H54 (cell line): ENCODE data around the gene ASB13.

ENCODE experiments used
- DNase-seq: peaks from one replicate; pipeline ENCODE4 v3.0.0; 2011; ENCODE audit warnings: low spot score, mixed read lengths; ENCODE audit not compliant: insufficient read length
- FAIRE-seq: peaks from 3 replicates; lab custom pipeline; 2011; peaks lifted over from hg19 to GRCh38; lab: Jason Lieb, UNC
- POLR2A ChIP-seq: IDR thresholded peaks from 2 replicates; pipeline ENCODE4 v1.6.1; 2011; ENCODE audit warnings: low read depth, mild to moderate bottlenecking, low read length

Gene ASB13

GRCh38 chr10:5647507-5648240 is 18.7 kb downstream of the ASB13 start:
- no peak for TF ChIP-seq POLR2A
- no peak for FAIRE-seq
- no peak for DNase-seq

- no peak for FAIRE-seq
- TF ChIP-seq POLR2A: no peak
- no peak for DNase-seq
Measured at GRCh38 chr10:5645944-5646617, 20.3 kb downstream of the ASB13 start.

DNA sequence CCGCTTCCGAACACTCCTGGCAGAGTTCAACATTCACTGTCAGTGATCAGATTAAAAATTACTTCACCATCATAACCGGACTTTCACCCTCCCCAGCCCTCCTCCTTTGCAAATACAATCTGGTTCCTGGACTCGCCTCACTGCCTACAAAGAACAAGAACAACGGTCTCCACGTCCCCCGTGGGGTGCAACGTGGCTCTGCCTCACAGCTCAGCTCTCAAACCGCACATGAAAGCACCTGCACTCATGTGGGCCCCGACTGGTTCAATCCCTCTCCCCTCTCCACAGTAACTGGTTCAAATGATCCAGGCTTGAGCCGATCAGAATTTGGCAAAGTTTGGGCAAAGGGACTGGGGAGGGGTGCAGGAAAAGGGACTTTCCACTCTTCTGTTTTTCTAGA is 21.0 kb downstream of the ASB13 start:
- TF ChIP-seq POLR2A: no peak
- FAIRE-seq (no peak), DNase-seq (no peak)

GRCh38 chr10:5644930-5645329 is 21.5 kb downstream of the ASB13 start:
- TF ChIP-seq POLR2A: no peak
- DNase-seq (no peak), FAIRE-seq (no peak)

DNA sequence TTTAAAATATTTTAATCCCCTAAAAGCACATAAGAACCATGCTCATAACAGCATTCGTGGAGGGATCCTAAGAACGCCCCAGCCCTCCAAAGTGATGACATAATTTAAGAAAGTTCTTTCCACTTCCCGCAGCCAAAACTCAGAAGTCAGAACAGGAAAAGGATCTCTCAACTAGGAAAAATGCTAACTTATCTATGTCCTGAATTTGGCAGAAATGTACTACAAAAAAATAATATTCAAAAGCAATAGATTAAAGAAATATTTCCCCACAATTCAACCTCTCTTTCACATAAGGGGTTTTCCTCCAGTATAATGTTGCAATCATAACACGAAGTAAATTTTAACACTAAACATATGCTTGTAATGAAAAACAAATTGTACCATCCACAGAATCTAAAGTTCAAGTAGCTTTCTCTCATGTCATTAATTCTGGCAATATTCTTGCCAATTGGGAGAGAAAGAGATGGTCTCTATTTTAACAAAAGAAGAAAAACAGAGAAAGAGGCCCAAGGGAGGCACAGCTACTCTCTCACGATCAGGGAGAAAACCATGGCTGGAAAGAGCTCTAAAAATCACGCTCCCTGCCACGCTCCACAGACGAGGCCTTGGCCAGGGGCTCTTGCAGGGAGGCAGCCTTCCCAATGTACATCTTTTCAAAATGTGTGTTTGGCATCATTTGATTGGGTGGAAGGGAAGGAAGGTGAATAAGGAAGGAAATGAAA is 22.9 kb downstream of the ASB13 start:
- TF ChIP-seq POLR2A: no peak
- FAIRE-seq (no peak), DNase-seq (no peak)

DNA sequence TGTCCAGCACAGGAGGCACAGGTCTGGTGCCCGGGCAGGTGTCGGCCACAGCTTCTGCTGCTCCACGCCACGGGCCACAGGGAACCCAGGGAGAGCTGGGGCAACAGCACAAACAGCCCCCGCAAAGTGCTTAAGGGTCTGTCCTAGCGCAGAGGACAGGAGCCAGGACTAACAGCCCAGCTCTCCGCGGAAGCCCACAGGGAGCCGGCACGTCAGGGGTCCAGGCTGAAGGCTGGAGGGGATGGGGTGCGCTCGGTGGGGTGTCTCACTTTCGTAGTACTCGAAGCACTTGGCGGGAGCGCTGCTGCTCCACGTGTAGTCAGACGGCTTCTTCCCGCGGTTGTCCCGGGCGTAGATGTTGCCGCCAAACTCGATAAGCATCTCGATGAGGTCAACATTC is 24.9 kb downstream of the ASB13 start:
- DNase-seq (no peak), FAIRE-seq (no peak)
- TF ChIP-seq POLR2A: no peak

- no peak for TF ChIP-seq POLR2A
- FAIRE-seq (no peak), DNase-seq (no peak)
Measured at GRCh38 chr10:5640501-5640900, 25.9 kb downstream of the ASB13 start.

DNA sequence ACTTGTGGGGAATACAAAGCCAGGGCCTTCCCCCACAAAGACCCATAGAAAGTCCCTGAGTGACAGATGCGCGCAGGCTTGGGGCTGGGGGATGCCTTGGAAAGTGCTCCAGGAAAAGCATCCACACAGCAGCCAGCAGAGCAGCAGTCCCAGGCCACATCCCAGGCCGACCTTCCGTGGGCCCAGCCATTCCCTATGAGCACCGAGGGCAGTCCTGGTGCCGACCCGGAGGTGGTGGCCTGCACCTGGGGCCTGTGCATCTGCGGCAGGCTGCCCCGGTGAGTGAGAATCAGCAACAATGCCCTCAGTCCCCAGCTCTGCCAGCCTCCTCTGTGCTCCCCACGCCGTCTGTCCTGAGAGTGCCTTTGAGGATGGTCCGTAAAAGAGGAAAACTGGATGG is 26.4 kb downstream of the ASB13 start:
- DNase-seq: no peak
- FAIRE-seq: no peak
- TF ChIP-seq POLR2A: no peak

- no peak for DNase-seq
- no peak for TF ChIP-seq POLR2A
- FAIRE-seq: no peak
Measured at GRCh38 chr10:5639066-5639465, 27.3 kb downstream of the ASB13 start.

DNA sequence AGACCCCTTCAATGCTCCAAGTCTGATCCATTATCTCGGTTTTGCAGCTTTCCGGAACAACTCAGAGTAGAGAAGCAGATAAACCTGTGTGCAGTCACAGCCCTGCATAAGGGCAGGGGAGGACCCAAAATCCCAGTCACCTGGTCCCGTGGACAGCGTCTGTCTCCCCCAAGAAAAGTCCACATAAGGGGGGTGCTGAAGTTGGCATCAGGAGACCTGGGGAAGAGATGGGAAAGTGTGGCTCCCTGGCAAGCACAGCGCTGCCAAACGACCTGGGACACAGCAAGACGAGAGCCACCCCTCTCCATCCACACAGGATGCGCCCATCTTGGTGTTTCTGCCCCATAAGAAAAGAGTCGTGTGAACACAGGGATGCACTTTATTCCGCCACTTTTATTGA is 27.9 kb downstream of the ASB13 start:
- FAIRE-seq: no peak
- no peak for TF ChIP-seq POLR2A
- no peak for DNase-seq

- no peak for TF ChIP-seq POLR2A
- DNase-seq: no peak
- FAIRE-seq: no peak
Measured at GRCh38 chr10:5634918-5635317, 31.5 kb downstream of the ASB13 start.

GRCh38 chr10:5633166-5633749 is 33.1 kb downstream of the ASB13 start:
- DNase-seq (no peak), FAIRE-seq (no peak)

GRCh38 chr10:5632446-5632845 is 33.9 kb downstream of the ASB13 start:
- TF ChIP-seq POLR2A: no peak
- FAIRE-seq (no peak), DNase-seq (no peak)

More at GRCh38 chr10:5633166-5633749, 33.1 kb downstream of the ASB13 start:
- no peak for TF ChIP-seq POLR2A

DNA sequence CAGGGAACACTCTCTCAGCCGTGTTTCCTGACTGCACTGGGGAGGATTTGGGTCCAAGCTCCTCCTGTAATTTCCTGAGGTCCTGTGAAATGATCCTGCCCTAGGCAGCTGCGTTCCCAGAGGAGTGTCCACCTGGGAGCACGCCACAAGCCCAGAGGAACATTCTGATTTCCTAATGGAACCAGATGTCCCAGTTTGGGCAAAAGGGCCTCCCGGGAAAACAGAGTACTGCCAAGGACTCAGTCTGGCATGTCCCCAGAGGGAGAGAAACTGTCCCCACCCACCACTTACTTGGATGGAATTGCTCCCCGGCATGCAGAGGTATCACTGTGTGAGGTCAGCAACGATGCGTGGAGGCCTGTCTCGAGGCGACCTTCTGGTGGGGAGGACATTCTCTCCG is 34.5 kb downstream of the ASB13 start:
- TF ChIP-seq POLR2A: no peak
- DNase-seq (no peak), FAIRE-seq (no peak)
